Astrocyte of the cerebellum (primary cell): ENCODE measurements around the gene DCP1A.
"Not testable (repeated sequence)": the region's sequence is repeated elsewhere in the genome, so short reads cannot be mapped to it uniquely, and the experiment has no call there.

Experiments used
- DNase-seq: peaks from one replicate; pipeline ENCODE4 v3.0.0-alpha.2; 2011; ENCODE audit warnings: low read depth
- H3K4me3 ChIP-seq: 2 replicates; pipeline ENCODE4 v1.5.1; 2011; ENCODE audit warnings: mild to moderate bottlenecking, low read depth, low read length, moderate library complexity
- CTCF ChIP-seq: IDR thresholded peaks from 2 replicates; pipeline ENCODE4 v1.5.1; 2012; ENCODE audit warnings: low read length, low read depth, moderate library complexity, mild to moderate bottlenecking; ENCODE audit errors: missing control alignments
- in situ Hi-C: cut with HindIII; loops from 2 replicates; pipeline ENCODE4 v1.10.0; 2017; ENCODE audit warnings: low sequenced_read_pairs

Gene DCP1A

GRCh38 chr3:53274938-53275605, 72.3 kb downstream of the DCP1A start:
- in situ Hi-C loops: no loop called here
- H3K4me3 ChIP-seq: no peak overlapping the region
- DNase-seq: no peak
- no peak for TF ChIP-seq CTCF

DNA sequence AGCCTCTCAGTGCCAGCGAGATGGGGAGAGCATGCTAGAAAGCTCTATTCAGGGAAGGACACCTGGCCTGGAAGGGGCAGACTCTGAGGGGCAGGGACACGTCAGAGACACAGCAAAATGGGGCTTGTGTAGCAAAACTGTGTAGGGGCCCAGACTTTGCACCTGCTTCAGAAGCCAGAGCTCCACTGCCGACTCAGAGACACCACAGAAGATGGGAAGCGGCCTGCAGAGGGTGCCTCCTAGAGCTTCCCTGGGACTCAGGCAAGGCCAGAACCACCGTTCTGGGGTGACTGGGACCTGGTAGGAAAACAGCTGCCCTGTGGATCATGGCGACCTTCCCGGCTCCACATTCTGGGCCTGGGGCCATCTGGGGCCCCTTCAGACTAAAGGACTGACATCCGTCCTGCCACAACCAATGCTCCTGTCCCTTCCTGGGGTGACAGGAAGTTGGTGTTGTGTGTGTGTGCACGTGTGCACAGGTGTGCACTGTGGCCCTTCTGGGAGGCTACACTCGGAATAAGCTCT, 74.1 kb downstream of the DCP1A start:
- H3K4me3 ChIP-seq: no peak overlapping the region
- TF ChIP-seq CTCF: no peak
- in situ Hi-C loops: no loop called here
- DNase-seq: no peak

DNA sequence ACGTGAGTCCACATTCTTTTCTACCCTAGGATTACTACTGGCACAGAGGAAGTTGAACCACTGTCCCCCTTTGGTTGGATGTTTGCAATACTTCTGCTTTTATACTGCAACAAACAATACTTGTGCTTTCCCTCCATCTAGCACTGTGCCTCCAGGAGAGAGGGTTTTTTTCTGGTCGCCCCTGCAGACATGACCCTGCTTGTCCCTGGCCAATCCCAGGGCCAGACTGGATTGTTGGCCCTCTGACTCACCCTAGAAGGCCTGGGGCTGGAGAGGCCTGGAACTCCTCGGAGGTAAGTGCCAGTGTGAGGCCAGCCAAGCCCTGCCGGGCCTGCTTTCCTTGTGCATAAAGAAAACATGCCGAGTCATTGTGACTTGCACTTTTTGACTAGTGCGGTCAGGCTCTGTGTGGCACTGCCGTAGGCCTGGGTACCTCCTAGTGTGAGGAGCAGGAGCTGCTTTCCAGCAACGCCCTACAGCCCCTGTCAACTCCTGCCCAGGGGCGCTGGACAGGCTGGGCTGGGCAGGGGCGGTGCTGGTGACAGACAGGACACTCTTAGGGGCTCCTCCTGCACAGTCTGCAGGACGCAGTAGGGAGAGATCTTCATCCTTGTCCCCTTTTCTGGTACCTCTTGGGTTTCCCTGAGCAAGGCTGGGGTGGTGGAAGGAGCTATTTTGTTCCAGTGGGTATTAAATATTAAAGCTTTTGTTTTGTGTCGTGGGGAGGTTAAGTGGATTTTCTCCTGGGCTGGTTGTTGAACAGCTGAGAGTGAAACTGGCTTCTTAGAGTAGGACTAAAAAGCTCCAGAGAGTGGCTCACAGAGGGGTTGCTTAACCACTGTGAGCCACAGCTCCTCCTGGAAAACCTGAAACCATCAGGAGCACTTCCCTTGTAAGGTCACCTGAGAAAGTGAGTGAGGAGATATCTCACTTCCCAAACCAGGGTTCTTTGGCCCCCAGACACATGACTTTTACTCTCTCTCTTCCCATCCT, 77.2 kb downstream of the DCP1A start:
- H3K4me3 ChIP-seq: no peak overlapping the region
- peak; percentile 85 for DNase-seq
- in situ Hi-C loops: no loop called here
- TF ChIP-seq CTCF: no peak

- in situ Hi-C loops, H3K4me3 ChIP-seq, DNase-seq: not testable (repeated sequence)
These were observed 78.2 kb downstream of the DCP1A start for GRCh38 chr3:53269193-53269592.

DNA sequence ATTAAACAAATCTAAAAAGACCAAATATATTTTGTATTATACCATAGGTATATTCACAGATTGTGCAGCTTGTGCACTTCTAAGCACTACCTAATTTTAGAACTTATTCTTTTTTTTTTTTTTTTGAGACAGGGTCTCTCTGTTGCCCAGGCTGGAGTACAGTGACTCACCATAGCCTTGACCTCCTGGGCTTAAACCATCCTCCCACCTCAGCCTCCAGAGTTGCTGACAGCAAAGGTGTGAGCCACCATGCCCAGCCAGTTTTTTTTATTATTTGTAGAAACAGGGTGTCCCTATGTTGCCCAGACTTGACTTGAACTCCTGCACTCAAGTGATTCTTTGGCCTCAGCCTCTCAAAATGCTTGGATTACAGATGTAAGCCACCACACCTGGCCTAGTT, 79.6 kb downstream of the DCP1A start:
- no peak overlapping the region for H3K4me3 ChIP-seq
- no peak for TF ChIP-seq CTCF
- in situ Hi-C loops: no loop called here
- no peak for DNase-seq

- DNase-seq: no peak
- no peak overlapping the region for H3K4me3 ChIP-seq
- no peak for TF ChIP-seq CTCF
- in situ Hi-C loops: no loop called here
These were observed 82.6 kb downstream of the DCP1A start for GRCh38 chr3:53264718-53265117.
